Tongue (tissue), 2 donors: ENCODE results near the gene S100A10. TPM values are rescaled to one million over a fixed set of nuclear protein-coding genes. Genes with fewer than 3 reads are reported as not detected.
A peak's percentile ranks its signal among the peaks of the same experiment; 100 is the strongest.

Source experiments
- DNase-seq: peaks from one replicate; pipeline ENCODE4 v3.0.0-alpha.2; 2015
- total RNA-seq: library from RNA; depleted of rRNA; stranded (reverse); fragments of >200 nt; gene quantifications from one replicate; pipeline ENCODE4 v1.2.3, GENCODE V29; 2014

The S100A10 gene
- total RNA-seq, 1 donor from 2014 or later: 105 TPM

GRCh38 chr1:151963288-151963687 is 30.4 kb downstream of the S100A10 start:
- DNase-seq: no peak

- DNase-seq: peak; percentile 82
Measured at GRCh38 chr1:151961833-151962232, 31.8 kb downstream of the S100A10 start.

DNA sequence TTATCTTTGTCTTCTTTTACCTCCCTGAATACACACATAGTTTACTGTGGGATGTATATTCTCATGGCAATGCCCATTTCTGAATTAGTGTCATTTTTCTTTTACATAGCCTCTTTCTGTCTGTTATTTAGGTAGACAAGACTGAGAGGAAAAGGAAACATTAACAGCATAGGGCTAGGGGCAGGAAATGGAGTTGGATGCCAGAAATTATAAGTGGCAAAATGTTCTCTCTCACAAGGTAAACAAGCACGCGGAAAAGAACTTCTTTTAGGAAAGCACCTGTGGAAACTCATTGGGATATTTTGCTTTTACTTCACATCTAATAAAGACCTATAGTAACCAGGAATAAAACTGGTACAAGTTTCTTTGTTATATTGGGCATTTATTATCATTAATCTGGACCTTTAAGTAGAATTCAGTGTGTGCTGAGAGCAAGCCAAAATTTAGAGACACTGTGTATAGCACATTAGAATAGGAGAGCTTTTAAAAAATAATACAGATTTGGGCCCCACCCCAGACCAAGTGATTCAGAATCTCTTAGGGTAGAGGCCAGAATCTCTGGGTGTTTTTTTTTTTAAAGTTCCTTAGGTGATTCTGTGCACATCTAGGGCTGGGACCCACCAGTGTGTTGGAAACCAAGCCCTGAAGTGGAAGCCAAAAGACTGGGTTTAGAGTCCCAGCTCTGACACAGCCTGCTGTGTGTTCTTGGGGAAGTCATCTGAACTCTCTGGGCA is 32.7 kb downstream of the S100A10 start:
- DNase-seq: no peak

DNA sequence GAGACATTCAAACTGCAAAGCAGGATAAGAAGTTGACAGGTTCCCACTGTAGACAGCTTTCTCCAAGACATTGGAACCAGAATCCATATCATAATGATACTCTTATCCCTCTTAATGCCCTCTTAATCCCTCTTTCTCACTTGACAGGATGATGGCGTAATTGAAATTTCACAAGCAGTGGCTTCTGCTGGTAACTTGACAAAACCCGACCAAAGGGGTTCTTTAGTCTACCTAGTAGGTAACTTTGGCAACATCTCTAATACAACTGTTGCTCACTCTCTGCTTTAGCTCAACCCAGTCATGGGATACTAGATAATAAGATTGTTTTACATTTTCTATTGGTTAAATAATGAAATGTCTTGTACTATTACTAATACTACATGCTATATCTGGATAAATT is 34.7 kb downstream of the S100A10 start:
- DNase-seq: no peak

- DNase-seq: no peak
Measured at GRCh38 chr1:151956957-151957497, 36.6 kb downstream of the S100A10 start.

- DNase-seq: no peak
Measured at GRCh38 chr1:151953409-151954094, 40.1 kb downstream of the S100A10 start.

GRCh38 chr1:151952811-151953210 is 40.8 kb downstream of the S100A10 start:
- no peak for DNase-seq

GRCh38 chr1:151949371-151950193 is 44.1 kb downstream of the S100A10 start:
- DNase-seq: no peak

DNA sequence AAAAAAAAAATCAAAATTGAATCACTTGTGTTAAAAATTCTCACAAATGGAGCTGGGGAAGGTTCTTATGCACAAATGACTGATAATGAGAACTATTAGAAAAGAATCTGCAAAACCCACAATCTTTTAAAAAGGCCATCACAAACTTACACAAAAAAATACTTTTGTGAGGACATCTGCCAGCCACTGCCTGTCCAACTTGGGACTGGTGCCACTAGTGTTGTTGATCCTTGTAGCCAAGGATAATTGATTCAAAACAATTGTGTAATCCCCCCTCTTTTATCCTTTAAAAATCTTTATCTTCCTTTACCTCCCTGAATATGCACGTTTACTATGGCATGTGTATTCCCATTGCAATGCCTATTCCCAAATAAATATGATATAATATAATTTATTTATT is 45.2 kb downstream of the S100A10 start:
- DNase-seq: no peak

DNA sequence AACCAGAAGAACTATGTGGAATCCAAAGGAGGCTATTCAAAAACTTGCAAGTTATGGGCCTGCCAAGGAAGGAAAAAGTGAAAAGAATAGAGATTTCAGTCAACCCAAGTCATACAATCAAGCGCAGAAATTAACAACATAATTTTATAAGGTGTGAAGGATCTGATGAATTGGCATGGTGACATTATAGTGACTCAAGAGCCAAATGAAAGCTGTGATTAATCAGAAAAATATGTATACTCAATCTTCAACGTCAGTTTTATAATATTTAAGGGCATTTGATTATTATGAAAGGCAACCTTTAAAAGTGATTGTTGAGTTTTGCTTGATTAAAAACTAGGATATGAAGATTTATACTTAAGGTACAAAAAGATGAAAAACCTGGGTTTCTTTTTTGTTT is 46.5 kb downstream of the S100A10 start:
- no peak for DNase-seq

DNA sequence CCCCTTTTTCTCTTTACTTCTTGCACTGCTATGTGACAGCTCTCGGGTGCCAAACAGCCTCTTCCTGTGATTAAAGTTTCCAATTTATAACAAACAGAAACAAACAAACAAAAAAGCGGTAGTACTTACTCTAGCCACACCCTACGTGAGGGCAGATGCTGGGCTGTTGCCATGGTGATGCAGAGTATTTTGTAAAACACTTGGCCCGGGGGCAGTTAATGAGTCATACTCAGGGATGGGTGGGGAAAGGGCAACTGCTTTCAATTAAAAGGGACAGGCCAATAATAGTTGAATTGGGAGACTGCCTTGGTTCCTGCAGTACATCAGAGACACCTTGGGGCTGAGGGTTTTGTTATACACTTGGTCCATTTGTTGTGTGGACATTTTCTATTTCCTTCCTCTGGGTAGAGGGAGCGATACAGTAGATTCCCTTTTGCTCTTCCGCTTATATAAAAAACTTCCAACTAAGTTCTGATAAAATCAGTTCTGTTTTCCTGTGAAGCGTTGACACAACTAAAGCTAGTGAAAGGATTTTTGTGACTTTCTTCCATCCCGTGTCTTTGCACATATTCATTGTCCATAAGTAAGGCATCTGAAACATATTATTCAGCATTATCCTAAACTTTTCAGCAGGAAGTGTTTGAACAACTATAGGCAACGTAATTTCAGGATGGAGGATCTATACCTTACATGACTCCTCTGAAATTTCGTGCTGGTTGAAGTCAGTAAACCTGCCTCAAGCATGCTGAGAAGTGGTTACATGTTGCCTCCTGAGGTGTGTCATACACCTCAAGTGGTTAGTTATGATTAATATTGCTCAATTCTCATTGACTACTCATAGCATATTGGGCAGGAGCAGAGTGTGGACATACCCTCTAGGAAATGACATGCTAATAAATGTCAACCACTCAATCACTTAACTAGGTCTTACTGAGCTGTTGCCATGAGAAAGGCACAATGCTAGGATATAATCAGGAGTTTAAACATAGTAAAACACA is 47.6 kb downstream of the S100A10 start:
- peak; percentile 90 for DNase-seq

DNA sequence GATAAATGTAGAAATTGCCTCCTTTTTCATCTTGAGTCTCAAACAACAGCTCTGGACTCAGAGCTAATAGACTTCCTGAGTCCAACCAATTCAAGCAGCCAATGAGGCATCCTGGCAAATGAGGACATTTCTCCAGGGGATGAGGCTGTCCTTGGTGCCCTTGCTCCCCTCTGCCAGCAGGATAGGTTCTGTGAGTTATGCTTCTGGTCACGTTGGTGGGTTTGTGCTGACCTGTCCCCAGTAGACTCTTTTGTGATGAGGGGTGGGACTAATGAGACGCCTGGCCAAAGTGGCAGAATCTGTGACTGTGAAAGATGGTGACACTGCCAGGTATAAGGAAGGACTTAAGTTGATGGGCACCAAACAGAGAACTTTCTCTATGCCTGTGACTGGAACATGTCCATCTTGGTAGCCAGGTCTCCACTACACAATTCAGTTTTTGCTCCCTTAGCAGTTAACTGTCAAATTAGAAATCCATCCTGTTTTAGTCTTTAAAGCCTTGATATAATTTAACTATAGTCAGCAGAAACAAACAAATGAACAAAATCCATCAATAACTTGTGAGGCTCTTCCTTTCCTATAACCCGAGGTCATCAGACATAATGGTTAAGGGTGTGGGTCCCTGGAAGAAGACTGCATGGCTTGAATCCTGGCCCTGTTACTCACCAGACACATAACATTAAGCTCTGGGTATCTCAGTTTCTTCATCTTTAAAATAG is 48.6 kb downstream of the S100A10 start:
- no peak for DNase-seq

- DNase-seq: no peak
Measured at GRCh38 chr1:151944126-151944856, 49.4 kb downstream of the S100A10 start.

GRCh38 chr1:151943591-151943990 is 50.1 kb downstream of the S100A10 start:
- DNase-seq: no peak

- no peak for DNase-seq
Measured at GRCh38 chr1:151942882-151943281, 50.8 kb downstream of the S100A10 start.

DNA sequence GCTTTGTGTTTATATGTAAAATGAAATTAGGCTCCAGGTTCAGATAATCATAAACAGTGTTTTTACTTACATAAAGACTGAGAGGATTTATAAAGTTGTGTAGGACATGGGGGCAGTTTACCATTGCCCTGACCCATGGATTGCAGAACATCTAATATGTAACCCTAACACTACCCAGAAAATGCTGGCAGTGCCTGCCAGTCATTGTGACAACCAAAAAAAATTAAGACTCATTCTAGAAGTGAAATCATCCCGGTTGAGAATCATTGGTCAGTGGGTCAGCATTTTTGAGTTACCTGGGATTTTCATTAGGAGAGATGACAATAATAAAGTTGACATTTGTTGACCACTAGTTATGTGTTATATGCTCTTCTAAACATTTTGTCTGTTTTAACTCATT is 53.1 kb downstream of the S100A10 start:
- DNase-seq: no peak

DNA sequence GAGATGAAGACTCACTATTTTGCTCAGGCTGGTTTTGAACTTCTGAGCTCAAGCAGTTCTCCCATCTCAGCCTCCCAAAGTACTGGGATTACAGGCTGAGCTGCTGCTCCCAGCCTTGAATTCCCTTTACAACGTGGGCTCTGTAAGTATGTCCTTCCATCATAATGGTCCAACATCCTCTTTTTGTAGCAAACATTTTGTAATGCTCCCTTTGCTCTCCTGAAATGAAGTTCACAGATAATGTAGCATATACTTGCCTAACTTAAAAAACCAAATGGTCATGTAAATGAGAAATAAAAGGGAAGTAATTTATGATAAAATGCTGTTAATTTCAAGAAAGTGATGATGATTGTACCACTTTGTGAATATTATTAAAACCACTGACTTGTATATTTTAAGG is 53.9 kb downstream of the S100A10 start:
- no peak for DNase-seq

DNA sequence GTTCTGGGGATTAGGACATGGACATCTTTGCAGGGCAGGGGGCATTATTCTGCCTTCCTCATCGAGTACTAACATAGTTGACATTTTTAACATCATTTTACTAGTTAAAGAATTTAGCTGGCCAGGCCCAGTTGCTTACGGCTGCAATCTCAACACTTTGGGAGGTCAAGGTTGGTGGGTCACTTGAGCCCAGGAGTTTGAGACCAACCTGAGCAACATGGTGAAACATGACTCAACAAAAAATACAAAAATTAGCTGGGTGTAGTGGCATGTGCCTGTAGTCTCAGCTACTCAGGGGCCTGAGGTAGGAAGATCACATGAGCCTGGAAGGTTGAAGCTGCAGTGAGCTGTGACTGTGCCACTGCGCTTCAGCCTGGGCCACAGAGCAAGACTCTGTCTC is 54.5 kb downstream of the S100A10 start:
- no peak for DNase-seq

DNA sequence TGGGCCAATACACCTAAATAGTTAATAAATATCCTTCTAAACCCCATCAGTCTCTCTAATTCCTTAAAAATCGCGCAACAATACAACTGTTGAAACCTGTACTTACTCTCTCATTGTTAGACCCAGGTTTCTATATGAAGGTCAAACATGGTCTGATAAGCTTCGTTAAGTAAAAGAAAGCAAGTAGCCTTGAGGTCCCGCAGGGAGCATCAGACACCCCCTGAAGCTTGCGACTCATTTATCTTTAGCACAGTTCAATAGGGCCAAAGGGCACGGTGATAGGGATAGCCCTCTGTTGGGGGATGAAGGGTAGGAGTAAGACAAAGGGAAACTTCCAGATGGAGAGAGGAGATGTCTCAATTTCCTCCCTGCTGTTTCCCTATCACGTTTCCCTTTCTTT is 57.0 kb downstream of the S100A10 start:
- no peak for DNase-seq
